HG03103 (cell line): Measurements from ENCODE around the gene MYH2.
"Not testable (repeated sequence)": the region's sequence is repeated elsewhere in the genome, so short reads cannot be mapped to it uniquely, and the experiment has no call there.

Experiments used
- ATAC-seq: cut with Tn5 transposase; IDR thresholded peaks from one replicate; pipeline ENCODE4 v1.9.1; 2021; ENCODE audit warnings: low read depth; ENCODE audit not compliant: unreplicated experiment

MYH2 gene

GRCh38 chr17:10549096-10549842, at the start of gene MYH2:
Gene MYH2 (minus strand): TSS chr17:10549658. CDS start chr17:10547920, 1,738 bp downstream.
- ATAC-seq: no peak

DNA sequence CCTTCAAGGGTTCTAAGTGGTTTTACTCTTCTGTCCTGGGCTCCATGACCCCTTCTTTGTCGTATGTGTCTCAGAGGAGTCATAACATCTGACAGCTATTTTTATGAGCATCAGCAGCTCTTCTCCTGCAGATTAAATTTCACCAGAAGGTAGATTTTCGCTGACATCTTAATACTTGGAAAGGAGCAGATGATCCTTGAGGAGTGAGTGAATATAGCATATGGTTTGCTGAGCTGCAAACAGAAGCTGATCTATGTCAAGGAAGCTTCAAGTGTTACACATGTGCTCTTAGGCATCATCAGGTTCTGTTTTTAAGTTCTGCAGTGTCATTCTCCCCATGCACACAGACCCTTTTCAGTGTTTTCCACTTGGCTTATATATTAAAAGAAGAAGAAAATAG, 49.2 kb upstream of the MYH2 start:
- no peak for ATAC-seq

DNA sequence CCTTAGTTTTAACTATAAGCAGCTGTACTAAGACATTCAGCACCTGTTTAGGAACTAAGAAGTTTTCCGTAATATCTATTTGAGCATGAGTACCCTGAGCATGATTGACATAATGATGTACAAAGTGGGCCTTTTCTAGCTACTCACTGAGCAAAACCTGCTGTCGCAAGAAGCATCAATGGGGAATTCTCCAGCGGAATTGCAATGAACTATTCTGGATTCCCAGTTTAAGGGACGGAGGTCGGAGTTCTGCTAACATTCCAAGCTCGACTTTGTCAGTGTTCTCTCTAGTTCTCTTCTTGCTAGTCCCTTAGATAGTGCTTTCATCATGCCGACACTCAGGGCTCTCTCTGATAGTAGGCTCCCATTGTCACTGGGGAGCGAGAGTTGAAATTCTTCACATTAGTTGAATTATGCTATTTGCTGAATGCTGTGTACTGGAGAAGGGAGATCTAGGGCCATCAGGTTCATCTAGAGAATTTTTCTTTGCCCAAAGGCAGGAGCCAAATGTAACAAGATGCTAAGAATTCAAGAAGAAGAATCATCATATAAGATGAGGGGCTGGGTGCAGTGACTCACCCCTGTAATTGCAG, 40.2 kb upstream of the MYH2 start:
- no peak for ATAC-seq

- no peak for ATAC-seq
These were observed 36.1 kb upstream of the MYH2 start for GRCh38 chr17:10585529-10585928.

DNA sequence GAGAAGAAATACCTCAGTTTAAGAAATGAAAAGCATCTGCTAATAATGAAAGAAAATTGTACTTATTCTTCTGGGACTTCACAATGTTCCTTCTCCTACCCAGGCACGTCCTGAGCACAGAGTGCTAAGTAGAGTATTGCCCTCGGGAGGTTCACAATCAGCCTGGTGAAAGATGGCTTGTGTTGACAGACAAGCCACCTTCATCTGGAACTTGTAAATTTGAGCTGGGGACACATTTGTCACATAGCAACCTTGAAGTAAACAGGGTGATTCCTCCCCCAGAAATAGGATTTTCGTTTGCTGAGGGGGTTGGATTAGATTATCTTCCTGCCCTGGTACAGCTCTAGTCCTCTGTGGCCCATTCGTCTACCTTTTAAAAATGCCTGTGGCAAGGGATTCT, 34.4 kb upstream of the MYH2 start:
- no peak for ATAC-seq

DNA sequence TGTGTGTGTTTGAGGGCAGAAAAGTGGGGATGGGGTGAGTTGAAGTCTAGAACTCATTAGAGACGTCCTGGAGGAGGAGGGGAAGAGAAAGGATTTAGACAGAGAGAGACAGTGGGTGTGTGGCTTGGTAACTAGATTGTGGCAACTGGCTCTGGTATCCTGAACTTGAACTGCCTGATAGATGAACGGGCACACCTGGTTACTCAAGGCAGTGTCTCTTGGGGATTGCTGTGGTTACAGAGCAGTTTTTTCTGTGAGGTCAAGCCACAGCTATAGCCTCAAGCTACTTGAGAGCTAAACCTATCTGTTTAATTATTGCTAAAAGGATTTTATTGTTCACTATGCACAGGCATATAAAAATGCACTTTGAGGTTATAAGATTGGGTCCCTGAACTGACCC, 29.8 kb upstream of the MYH2 start:
- ATAC-seq: no peak

DNA sequence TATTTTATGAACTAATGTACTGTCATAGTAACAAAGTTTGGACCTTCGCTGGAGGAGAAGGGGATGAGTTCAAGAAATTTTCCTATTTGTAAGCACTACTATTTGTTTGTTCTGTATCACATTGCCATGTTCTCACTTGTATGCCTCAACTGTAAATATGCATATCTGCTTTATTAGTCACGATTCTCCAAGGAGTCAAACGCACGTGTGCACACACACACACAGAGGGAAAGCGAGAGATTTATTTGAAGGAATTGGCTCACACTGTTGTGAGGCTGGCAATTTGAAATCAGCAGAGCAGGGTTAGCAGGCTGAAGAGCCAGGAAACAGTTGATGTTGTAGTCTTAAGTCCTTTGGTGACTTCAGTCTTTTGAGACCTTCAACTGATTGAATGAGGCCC, 24.9 kb upstream of the MYH2 start:
- no peak for ATAC-seq

DNA sequence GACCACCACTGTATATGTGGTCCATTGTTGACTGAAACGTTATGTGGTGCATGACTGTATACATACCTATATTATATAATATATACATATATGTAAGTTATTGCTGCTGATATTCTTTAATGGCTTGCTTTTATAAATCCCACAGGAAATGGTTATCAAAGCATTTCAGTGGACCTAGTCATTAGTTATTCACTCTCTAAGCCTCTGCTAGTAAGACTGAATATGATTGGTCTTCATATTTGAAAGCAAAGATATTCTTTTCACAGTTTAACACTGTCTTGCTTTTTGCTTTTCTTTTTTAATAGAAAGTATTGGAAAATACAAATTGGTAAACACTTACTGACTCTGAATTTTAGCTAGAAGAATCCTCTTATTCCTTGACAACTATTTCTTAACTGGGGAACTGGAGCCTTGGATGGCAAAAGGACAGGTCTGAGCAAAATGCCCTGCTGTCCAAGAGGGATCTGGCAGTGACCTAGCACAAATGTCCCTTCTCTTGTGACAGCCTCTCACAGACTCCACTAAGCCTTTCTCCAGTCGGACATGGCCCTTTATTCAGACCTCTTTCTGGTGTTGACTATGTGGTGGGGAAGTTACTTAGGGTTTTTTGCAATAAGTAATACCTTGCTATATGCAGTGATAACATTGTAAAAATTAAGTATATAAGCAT, 14.7 kb upstream of the MYH2 start:
- ATAC-seq: no peak

DNA sequence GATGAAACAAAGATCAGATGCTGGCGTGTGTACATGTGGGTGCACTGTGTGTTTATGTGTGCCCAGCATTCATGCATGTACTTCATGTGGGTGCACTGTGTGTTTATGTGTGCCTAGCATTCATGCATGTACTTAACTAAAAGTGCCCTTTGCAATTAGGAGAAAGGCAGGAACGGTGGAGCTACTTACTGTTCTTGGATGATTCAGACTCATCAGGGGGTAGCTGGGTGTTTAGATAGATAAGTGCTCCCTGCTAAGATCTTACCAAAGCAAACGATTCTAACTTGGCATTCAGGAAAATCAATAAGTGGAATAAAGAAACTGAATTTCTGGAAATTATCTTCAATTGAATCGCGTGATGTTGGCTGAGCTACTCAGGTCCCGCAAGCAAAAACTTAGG, 8.6 kb upstream of the MYH2 start:
- ATAC-seq: no peak

DNA sequence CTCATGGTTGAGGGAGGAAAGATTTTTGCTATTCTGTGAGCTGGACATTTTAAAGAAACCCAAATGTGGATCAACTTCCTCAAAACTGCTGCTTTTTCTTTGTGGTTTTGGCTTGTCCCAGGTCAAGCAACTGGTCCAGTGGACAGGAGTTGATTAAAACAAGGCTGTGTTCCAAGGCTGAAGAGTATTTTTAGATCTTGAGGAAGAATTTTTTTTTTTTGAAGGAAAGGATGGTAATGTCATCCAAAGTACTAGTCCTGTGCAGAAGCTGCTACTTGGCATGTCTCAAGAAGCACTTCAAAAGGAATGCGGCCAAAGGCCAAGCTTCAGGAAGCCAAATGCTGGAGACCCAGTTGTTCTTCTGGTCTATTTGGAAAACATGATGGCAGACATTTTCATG, 8.0 kb upstream of the MYH2 start:
- no peak for ATAC-seq

GRCh38 chr17:10556301-10557005, 7.0 kb upstream of the MYH2 start:
- ATAC-seq: no peak

DNA sequence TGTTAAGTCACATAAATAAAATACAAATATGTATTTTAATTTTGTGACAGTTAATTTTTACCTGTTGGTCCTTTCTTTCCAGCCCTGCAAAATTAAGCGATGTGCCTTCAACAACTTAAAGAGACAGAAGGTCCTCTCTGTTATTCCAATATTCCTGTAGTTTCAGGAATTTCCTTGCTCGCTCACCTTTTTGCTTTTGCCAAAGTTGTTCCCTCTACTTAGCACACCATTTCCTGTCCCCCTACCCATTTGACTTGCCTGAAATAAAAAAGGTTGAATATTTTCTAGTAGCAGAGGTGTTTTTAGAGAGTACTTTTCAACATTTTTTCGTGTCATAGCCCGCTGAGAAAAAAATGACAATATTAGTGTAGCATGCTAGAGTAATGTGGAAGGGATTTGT, 556 bp upstream of the MYH2 start:
- ATAC-seq: no peak

- ATAC-seq: no peak
These were observed 2.1 kb downstream of the MYH2 start for GRCh38 chr17:10547351-10547750.

DNA sequence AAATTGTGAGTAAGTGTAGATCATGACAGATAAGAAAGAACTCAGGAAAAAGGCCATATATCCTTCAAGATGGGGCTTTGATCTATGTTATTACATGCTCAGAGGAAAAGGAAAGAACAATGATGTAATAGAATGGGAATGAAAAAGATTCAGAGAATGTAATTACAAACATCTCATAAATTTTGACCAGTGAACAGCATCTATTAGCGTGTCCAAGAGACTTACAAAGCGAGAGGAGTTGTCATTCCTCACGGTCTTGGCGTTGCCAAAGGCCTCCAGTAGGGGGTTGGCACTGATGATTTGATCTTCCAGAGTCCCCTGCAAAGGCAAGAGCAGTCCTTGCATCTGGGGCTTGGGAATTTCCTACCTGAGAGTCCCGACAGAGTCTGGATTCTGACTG, 6.0 kb downstream of the MYH2 start:
- not testable (repeated sequence) for ATAC-seq

DNA sequence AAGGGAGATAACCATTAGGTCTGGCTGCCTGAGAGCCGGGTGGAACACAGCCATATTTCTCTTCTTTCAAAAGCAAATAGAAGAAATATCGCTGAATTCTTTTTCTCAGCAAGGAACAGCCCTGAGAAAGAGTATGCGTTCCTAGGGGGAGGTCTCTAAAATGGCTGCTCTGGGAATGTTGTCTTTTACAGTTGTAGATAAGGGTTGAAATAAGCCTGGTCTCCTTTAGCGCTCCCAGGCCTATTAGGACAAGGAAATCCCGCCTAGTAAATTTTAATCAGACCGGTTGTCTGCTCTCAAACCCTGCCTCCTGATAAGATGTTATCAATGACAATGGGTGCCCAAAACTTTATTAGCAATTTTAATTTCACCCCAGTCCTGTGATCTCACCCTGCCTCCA, 8.3 kb downstream of the MYH2 start:
- ATAC-seq: not testable (repeated sequence)

DNA sequence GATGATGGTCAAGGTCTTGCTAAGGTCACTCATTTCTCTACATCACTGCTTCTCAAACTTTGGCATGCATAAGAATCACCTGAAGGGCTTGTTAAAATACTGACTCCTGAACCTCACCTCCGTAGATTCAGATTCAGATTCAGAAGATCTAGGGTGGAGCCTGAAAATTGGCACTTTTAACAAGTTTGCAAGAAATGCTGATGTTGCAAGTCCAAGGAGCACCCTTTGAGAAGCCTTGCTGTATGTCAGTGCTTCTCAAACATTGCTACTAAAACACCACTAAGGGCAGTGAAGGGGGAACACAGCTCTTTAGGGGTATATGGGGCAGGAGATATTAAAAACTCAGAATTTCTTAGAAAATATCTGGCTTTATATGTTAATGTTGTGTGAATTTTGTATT, 17.4 kb downstream of the MYH2 start:
- no peak for ATAC-seq

DNA sequence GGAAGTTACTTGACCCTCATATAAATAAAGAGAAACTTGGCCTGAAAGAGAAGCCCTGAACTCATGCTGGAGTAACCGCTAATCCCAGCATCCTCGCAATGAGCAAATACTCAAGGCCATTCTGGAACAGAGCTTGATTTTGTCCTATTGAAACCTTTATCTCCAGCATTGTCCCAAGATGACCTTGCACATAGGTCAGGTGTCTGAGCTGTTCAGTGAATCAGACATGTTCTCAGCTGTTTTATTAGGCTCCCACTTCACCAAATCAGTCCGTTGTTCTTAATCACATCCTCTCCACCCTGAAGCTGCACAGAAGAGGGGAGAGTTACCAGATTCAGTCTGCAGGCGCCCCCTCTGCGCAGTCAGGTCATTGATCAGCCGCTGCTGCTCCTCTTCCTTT, 22.0 kb downstream of the MYH2 start:
- ATAC-seq: no peak

GRCh38 chr17:10526517-10526916, 22.9 kb downstream of the MYH2 start:
- ATAC-seq: no peak

DNA sequence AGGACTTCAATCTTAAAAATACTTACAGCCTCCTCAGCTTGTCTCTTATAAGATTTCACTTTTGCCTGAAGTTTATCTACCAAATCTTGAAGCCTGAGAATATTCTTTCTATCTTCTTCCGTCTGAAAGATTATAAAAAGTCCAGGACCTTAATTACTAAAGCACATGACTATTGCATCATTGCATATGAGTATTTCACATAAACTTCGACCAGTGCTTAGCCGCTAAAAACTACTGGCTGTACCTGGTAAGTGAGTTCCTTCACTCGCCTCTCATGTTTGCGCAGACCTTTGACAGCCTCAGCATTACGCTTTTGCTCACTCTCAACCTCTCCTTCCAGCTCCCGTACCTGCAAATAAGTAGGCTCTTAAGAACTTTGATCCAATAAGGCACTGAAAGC, 26.4 kb downstream of the MYH2 start:
- ATAC-seq: no peak

DNA sequence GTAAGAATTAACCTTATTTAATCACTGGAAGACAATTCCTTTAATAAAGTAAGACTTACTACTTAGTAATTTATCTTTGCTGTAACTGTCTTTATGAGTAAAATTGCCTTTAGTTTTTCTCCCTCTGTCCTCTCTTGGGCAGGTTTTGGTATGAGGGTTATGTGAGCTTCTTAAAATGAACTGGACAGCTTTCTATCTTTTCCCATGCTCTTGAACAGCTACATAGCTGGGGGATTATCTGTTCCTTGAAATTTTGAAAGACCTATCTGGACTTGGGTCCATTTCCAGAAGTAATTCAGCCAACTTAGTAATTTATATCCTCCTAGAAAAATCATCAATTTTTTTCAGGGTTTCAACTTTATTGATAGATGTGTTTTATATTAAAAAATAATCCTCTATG, 27.5 kb downstream of the MYH2 start:
- ATAC-seq: no peak

GRCh38 chr17:10518271-10519037, 31.0 kb downstream of the MYH2 start, which contains the start of gene MYH1:
Gene MYH1 (minus strand): TSS chr17:10518542. CDS start chr17:10516642, 1,900 bp downstream.
- ATAC-seq: no peak
